Spleen (tissue), 11 donors: ENCODE results near the gene KIF3C. TPM values are rescaled to one million over a fixed set of nuclear protein-coding genes. Genes with fewer than 3 reads are reported as not detected.

Source experiments
- DNase-seq: peaks from one replicate; pipeline ENCODE4 v3.0.0-alpha.2; 2020
- H3K27ac ChIP-seq, 8 donors: fragments of 200-600 bp; sonication (generic) in 7 of 8; 1 replicate in 4 of 8; 2 replicates in 4 of 8; pipeline versions ENCODE4 v1.5.0 to v1.8.0; 2016 to 2021; ENCODE audit warnings: inconsistent platforms in 4 of 8, mild to moderate bottlenecking in 4 of 8, moderate library complexity in 1 of 8
- H3K27me3 ChIP-seq, 7 donors: fragments of 200-600 bp; sonication (generic) in 6 of 7; replicated peaks in 1 of 7; 1 replicate in 4 of 7; 2 replicates in 3 of 7; pipeline versions ENCODE4 v1.5.0 to v1.8.0; 2016 to 2021; ENCODE audit warnings: inconsistent platforms in 3 of 7, mild to moderate bottlenecking in 1 of 7
- H3K36me3 ChIP-seq, 6 donors: fragments of 200-600 bp; sonication (generic) in 5 of 6; 1 replicate in 4 of 6; 2 replicates in 2 of 6; pipeline versions ENCODE4 v1.5.0 to v1.8.0; 2016 to 2021; ENCODE audit warnings: inconsistent platforms in 2 of 6
- H3K4me1 ChIP-seq, 6 donors: fragments of 200-600 bp; sonication (generic) in 5 of 6; 1 replicate in 3 of 6; 2 replicates in 3 of 6; pipeline versions ENCODE4 v1.5.0 to v1.8.0; 2016 to 2021; ENCODE audit warnings: inconsistent platforms in 3 of 6
- H3K4me3 ChIP-seq, 8 donors: fragments of 200-600 bp; sonication (generic) in 7 of 8; 1 replicate in 4 of 8; 2 replicates in 4 of 8; pipeline versions ENCODE4 v1.5.0 to v1.8.0; 2016 to 2021; ENCODE audit warnings: inconsistent platforms in 4 of 8, mild to moderate bottlenecking in 4 of 8, moderate library complexity in 2 of 8
- H3K9me3 ChIP-seq, 8 donors: fragments of 200-600 bp; sonication (generic) in 7 of 8; 1 replicate in 4 of 8; 2 replicates in 4 of 8; pipeline versions ENCODE4 v1.5.0 to v1.8.0; 2016 to 2021; ENCODE audit warnings: inconsistent platforms in 4 of 8
- POLR2A ChIP-seq, 3 donors: fragments of 450-650 bp; IDR thresholded peaks; one replicate each; pipeline ENCODE4 v1.5.1; 2017; ENCODE audit warnings: antibody characterized with exemption in 3 of 3, mild to moderate bottlenecking in 1 of 3
- POLR2AphosphoS5 ChIP-seq, 3 donors: sonication (generic); formaldehyde crosslinking; IDR thresholded peaks; one replicate each; pipeline ENCODE4 v1.5.1; 2017; ENCODE audit warnings: antibody characterized with exemption in 3 of 3
- WGBS, 5 donors: extraction: QIAGEN DNeasy Blood & Tissue Kit in 3 of 5; methylation state at CpG; one replicate each; pipeline versions ENCODE4 v1.1.5 to v1.1.7; 2013 to 2018; 5-methylcytosine and 5-hydroxymethylcytosine counted together
- intact Hi-C: fragments of 100-400 bp; cut with DNase I; formaldehyde crosslinking; loops from one replicate; pipeline ENCODE4 v1.15.0; 2023; ENCODE audit warnings: low total_unique reads
- polyA plus RNA-seq, 3 donors: library from polyadenylated mRNA; stranded (reverse); fragments of 200-250 nt; gene quantifications; one replicate each; pipeline ENCODE4 v1.2.1, GENCODE V29; 2013
- small RNA-seq, 4 donors: library from RNA; depleted of rRNA; stranded (forward); fragments of <200 nt; gene quantifications; one replicate each; pipeline ENCODE3, GENCODE V24; 2016
- total RNA-seq, 7 donors: library from RNA; depleted of rRNA in 3 of 7; stranded (reverse); fragments of >200 nt in 3 of 7; fragmentation: NEBNext Ultra II Directional in 4 of 7; extraction: Animal tissue kit (Norgen Biotek cat#: 25700) in 4 of 7; gene quantifications; one replicate each; pipeline versions ENCODE4 v1.1.0 to v1.2.1, GENCODE V29; 2016 to 2021
- TF ChIP-seq, protein P1 (sequence below), 11 experiments: fragments of 200-600 bp in 7 of 11; fragments of 450-650 bp in 4 of 11; sonication (generic) in 4 of 11; IDR thresholded peaks in 8 of 11; conservative IDR thresholded peaks in 3 of 11; 1 replicate in 7 of 11; 2 replicates in 4 of 11; pipeline versions ENCODE4 v1.4.0 to v1.8.0; 2016 to 2021; ENCODE audit warnings: antibody characterized with exemption in 11 of 11, inconsistent platforms in 4 of 11, mild to moderate bottlenecking in 1 of 11
- donor health status: healthy with polysubstance abuse.
- donor health status: DM: no; HTN: no; CAD: no; lungs with moderate emphysema.
- donor health status: DM: no; HTN: no; CAD: no.
- donor health status: Bipolar disorder and iron deficiency.
- donor health status: healthy.
- donor health status: DM: no; HTN: no; CAD: no.
- donor health status: DM: yes; HTN: yes; CAD: no.

KIF3C gene
- total and polyA plus RNA-seq, 10 donors: 0.33 to 6.5 (median 3.8) TPM

DNA sequence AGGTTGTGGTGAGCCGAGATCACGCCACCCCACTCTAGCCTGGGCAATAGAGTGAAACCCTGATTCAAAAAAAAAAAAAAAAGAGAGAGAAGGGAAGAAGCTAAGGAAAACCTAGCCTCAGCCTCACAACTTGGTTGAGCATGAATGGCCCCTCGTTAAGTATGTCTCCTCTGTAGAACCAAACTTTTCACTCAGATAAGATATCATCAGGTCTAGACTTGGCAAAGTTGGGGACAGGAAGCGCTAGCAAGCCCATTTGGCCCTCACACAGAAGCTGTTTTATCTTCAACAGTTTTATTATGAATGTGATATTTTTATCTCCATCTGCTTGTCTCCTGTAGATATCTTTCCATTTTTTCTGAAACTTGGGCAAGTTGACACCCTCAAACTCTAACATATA lies 100.5 kb downstream of the KIF3C start:
- 80 to 87% (median 84%) methylated on average over 4 of the region's 4 CpGs for WGBS, 5 donors
- Histone ChIP-seq H3K36me3 (no peaks in the 10 kb centered on the region), H3K4me1 (peaks cover 0 to 13% (median 12%) of the 10 kb centered on the region in 6 donors)

GRCh38 chr2:25879133-25879730 lies 103.1 kb downstream of the KIF3C start:
- Histone ChIP-seq H3K4me3 (peak overlapping the region in 6 of 8 donors; percentile 90 to 98 (median 97)), H3K4me1 (peaks cover 9 to 39% (median 31%) of the 10 kb centered on the region in 6 donors), H3K36me3 (peaks cover 0 to 11% (median 1%) of the 10 kb centered on the region in 6 donors), H3K27ac (peak overlapping the region; percentile 84 to 99 (median 97)), H3K9me3 (no peaks in the 10 kb centered on the region), H3K27me3 (peaks cover 0 to 21% (median 0%) of the 10 kb centered on the region in 7 donors)
- 92 to 95% (median 94%) methylated on average over 5 of the region's 5 CpGs for WGBS, 5 donors
- intact Hi-C loops: no loop called here
- TF ChIP-seq, protein P1, sequence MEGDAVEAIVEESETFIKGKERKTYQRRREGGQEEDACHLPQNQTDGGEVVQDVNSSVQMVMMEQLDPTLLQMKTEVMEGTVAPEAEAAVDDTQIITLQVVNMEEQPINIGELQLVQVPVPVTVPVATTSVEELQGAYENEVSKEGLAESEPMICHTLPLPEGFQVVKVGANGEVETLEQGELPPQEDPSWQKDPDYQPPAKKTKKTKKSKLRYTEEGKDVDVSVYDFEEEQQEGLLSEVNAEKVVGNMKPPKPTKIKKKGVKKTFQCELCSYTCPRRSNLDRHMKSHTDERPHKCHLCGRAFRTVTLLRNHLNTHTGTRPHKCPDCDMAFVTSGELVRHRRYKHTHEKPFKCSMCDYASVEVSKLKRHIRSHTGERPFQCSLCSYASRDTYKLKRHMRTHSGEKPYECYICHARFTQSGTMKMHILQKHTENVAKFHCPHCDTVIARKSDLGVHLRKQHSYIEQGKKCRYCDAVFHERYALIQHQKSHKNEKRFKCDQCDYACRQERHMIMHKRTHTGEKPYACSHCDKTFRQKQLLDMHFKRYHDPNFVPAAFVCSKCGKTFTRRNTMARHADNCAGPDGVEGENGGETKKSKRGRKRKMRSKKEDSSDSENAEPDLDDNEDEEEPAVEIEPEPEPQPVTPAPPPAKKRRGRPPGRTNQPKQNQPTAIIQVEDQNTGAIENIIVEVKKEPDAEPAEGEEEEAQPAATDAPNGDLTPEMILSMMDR (IDR thresholded peaks at IDR 0.05 in 8 of 11, conservative IDR thresholded peaks at IDR 0.05 in 3 of 11): no peak
- TF ChIP-seq POLR2A (IDR thresholded peaks at IDR 0.05) (no peak), POLR2AphosphoS5 (IDR thresholded peaks at IDR 0.05) (no peak)
- DNase-seq: no peak

More for the DNA sequence above, 100.5 kb downstream of the KIF3C start:
- H3K4me3 ChIP-seq: no peak overlapping the region
- TF ChIP-seq POLR2A (IDR thresholded peaks at IDR 0.05): no peak
- H3K27ac ChIP-seq: no peak overlapping the region
- DNase-seq: no peak
- intact Hi-C loops: no loop called here
- no peaks in the 10 kb centered on the region for H3K9me3 ChIP-seq
- peaks cover 0 to 24% (median 0%) of the 10 kb centered on the region in 7 donors for H3K27me3 ChIP-seq

DNA sequence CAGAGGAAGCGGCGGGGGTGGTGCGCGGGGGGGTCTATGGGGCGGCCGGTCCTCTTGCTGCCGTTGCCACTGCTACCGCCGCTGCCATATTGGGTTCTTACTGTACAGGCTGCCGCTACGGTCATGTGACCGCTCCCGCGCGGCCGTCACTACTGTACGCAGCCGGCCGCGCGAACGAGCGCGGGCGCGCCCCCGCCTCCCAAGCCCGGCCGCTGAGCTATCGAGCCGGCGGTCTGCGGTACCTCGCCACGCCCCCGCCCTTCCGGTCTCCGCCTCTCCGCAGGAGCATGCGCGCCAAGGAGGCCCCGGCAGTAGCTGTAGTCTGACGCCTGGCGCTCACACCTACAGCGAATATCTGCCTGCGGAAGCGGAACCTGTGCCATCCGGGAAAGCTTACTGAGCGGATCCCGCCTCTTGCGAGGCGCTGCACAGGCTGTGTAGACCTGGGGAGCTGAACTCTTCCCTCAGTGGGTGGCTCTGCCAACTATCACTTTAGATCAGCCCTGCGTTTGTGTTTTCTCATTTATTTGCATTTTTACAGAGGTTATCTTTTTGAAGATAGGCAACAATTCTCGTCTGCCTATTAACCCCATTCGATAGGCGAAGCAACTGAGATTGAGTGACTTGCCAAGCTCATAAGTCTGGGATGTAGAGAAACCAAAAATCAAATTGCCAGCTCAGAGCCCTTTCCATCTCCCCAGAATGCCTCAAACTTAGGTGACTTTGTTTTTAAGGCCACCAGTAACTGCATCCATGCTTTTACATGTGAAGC lies 103.8 kb downstream of the KIF3C start, which contains the start of gene ASXL2:
ASXL2 (minus strand) TSS at position 127 of the 772 bp plus-strand sequence. CDS start 265 bp downstream, outside the sequence.
- WGBS, 5 donors: 2 to 5% (median 3%) methylated on average over 13 to 56 of the region's 56 CpGs
- Histone ChIP-seq H3K9me3 (no peaks in the 10 kb centered on the region), H3K4me1 (peaks cover 9 to 45% (median 31%) of the 10 kb centered on the region in 6 donors), H3K27ac (peak within 1 kb of the TSS; percentile 84 to 99 (median 97)), H3K27me3 (peaks cover 0 to 14% (median 0%) of the 10 kb centered on the region in 7 donors), H3K4me3 (peak within 1 kb of the TSS; percentile 90 to 98 (median 96)), H3K36me3 (peaks cover 0 to 18% (median 2%) of the 10 kb centered on the region in 6 donors)
- TF ChIP-seq POLR2A (IDR thresholded peaks at IDR 0.05) (peak in 1 of 3 donors; percentile 12), POLR2AphosphoS5 (IDR thresholded peaks at IDR 0.05) (peak; percentile 92 to 96 (median 93))
- TF ChIP-seq, protein P1 (IDR thresholded peaks at IDR 0.05 in 8 of 11, conservative IDR thresholded peaks at IDR 0.05 in 3 of 11): peak in 6 of 11 experiments; percentile 15 to 58 (median 47)
- peak; percentile 100 for DNase-seq
- intact Hi-C loops: no loop called here

GRCh38 chr2:25877431-25878360 lies 104.6 kb downstream of the KIF3C start:
- Histone ChIP-seq H3K27me3 (peaks cover 0 to 6% (median 0%) of the 10 kb centered on the region in 7 donors), H3K27ac (peak overlapping the region; percentile 84 to 99 (median 97)), H3K4me1 (peaks cover 9 to 54% (median 31%) of the 10 kb centered on the region in 6 donors), H3K4me3 (peak overlapping the region; percentile 90 to 98 (median 96)), H3K36me3 (peaks cover 0 to 18% (median 2%) of the 10 kb centered on the region in 6 donors), H3K9me3 (no peaks in the 10 kb centered on the region)
- WGBS, 5 donors: 0 to 1% (median 1%) methylated on average over 52 to 64 of the region's 64 CpGs
- intact Hi-C loops: no loop called here
- peak in 2 of 3 donors; percentile 43 to 52 for TF ChIP-seq POLR2AphosphoS5 (IDR thresholded peaks at IDR 0.05)
- no peak for TF ChIP-seq POLR2A (IDR thresholded peaks at IDR 0.05)
- peak; percentile 89 for DNase-seq

Small RNAs within 50 kb of the gene (small RNA-seq; reads per million reads assigned to genes)
- 0 reads per million in 4 donors for gene NDUFB4P4
- gene UQCRHP2: 0 reads per million in 4 donors

Other genes starting within 250 kb of the KIF3C start
- gene ASXL2, start 104.0 kb downstream of the KIF3C start, total RNA-seq: 10 to 100 TPM; 33.8 to 51.3 (median 43.2) TPM
- 1 to 10 TPM; 2.0 to 3.0 (median 2.1) TPM for gene ASXL2, start 104.0 kb downstream of the KIF3C start, polyA plus RNA-seq
- gene RAB10, start 51.6 kb upstream of the KIF3C start, total RNA-seq: 100 to 1,000 TPM; 104 to 135 (median 123) TPM
- gene RAB10, start 51.6 kb upstream of the KIF3C start, polyA plus RNA-seq: 10 to 100 TPM; 24.4 to 42.4 (median 34.3) TPM
- gene GAREM2, start 190.6 kb upstream of the KIF3C start, total RNA-seq: 1 to 10 TPM in 5 of 7 donors, under 1 TPM in 2; 0.69 to 2.9 (median 2.0) TPM
- gene GAREM2, start 190.6 kb upstream of the KIF3C start, polyA plus RNA-seq: 1 to 10 TPM in 2 of 3 donors, under 1 TPM in 1; 0.62 to 6.3 (median 1.1) TPM